Fibroblast of the aortic adventitia (primary cell): ENCODE measurements around the gene E2F2. TPM values are rescaled to one million over a fixed set of nuclear protein-coding genes. Genes with fewer than 3 reads are reported as not detected.

ENCODE experiments used
- DNase-seq: peaks from one replicate; pipeline ENCODE4 v3.0.0-alpha.2; 2010; ENCODE audit warnings: low read depth
- H3K4me3 ChIP-seq: 2 replicates; pipeline ENCODE4 v1.5.1; 2011; ENCODE audit warnings: low read depth, mild to moderate bottlenecking, control low read depth, low read length, moderate library complexity
- total RNA-seq: library from RNA; depleted of rRNA; stranded (reverse); fragments of >200 nt; gene quantifications from 2 replicates; pipeline ENCODE4 v1.2.3, GENCODE V29; 2012; ENCODE audit warnings: low replicate concordance
- TF ChIP-seq, protein P1 (sequence below): IDR thresholded peaks from 2 replicates; pipeline ENCODE4 v1.5.1; 2011; ENCODE audit warnings: mild to moderate bottlenecking, low read length, control low read depth, inconsistent platforms; ENCODE audit not compliant: insufficient read depth

E2F2 gene
- total RNA-seq, 1 donor: 5.6 TPM

DNA sequence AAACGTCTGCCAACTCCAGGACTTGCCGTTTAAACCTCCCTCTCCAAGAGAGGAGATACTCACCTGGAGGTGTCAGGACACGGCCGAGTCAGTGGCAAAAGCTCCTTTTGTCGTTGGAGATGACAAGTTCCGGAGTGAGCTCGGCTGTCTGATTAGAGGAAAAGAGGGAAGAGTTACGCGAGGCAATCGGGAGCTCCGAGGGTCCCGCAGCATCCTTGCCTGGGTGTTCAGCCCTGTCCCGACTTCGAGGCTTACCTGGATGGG, 27.8 kb upstream of the E2F2 start:
- peak overlapping the region; percentile 78 for H3K4me3 ChIP-seq
- no peak for DNase-seq
- TF ChIP-seq, protein P1, sequence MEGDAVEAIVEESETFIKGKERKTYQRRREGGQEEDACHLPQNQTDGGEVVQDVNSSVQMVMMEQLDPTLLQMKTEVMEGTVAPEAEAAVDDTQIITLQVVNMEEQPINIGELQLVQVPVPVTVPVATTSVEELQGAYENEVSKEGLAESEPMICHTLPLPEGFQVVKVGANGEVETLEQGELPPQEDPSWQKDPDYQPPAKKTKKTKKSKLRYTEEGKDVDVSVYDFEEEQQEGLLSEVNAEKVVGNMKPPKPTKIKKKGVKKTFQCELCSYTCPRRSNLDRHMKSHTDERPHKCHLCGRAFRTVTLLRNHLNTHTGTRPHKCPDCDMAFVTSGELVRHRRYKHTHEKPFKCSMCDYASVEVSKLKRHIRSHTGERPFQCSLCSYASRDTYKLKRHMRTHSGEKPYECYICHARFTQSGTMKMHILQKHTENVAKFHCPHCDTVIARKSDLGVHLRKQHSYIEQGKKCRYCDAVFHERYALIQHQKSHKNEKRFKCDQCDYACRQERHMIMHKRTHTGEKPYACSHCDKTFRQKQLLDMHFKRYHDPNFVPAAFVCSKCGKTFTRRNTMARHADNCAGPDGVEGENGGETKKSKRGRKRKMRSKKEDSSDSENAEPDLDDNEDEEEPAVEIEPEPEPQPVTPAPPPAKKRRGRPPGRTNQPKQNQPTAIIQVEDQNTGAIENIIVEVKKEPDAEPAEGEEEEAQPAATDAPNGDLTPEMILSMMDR: no peak

DNA sequence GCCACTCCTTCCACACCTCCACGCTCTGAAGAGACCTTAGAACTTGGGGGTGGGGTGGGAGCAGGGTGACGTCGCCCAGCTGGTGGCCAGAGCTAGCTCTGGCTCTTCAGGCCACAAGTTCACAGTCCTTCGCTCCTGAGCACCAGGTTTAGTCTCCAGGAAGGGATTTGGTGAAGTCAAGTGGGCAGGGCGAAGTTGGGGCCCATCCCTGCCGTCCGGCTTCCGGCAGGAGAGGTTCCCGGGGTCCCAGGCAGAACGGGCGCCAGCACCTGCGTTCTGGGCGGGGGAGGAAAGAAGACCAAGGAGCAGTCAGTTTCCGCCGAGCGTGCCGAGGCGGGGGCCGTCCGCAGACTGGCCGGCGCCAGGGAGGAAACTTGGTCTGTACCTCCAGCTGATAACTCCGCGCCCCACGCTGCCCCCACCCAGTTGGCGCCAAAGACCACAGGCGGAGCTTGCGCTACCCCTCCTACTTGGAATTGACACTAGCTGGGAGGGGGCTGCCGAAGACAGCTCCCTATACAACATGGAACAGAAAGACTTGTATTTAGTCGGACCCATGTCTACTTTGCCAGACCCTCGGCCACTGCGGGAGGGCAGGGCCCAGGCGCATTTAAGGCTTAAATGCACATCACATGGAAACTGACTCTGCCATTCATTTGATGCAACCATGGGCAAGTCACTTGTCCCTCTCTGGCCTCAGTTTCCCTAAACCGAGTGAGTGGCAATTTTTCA, 27.3 kb upstream of the E2F2 start:
- peak; percentile 63 for DNase-seq
- peak overlapping the region; percentile 78 for H3K4me3 ChIP-seq
- TF ChIP-seq, protein P1: no peak

DNA sequence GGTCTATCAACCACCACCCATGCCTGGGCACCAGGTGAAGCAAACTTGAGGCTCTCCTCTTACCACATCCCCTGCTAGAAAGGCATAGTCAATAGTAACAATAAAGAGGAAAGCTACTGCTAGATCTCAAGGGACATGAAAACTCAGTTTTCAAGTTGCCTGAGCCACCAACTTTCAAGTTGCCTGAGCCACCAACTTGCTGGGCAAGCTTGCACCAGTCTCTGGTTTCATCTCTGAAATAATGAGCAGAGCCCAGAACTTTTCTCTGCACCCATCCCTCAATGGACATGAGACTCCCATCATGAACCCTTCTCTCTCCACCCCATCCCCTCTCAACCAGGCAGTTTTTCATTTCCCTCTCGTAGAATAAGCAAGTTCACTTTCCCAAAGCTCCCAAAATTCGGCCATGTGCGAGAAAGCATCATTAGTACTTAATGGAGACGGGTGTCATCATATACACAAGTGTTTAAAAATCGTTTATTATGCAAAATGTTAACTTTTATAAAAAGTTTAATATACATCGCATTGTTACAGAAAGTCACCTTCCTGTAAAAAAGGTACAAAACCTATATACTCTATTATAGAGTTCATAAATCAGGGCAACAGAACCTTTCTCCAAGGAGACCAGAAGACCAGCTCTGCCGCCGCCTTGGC, 26.6 kb upstream of the E2F2 start:
- TF ChIP-seq, protein P1: no peak
- DNase-seq: peak; percentile 40
- peak overlapping the region; percentile 78 for H3K4me3 ChIP-seq

DNA sequence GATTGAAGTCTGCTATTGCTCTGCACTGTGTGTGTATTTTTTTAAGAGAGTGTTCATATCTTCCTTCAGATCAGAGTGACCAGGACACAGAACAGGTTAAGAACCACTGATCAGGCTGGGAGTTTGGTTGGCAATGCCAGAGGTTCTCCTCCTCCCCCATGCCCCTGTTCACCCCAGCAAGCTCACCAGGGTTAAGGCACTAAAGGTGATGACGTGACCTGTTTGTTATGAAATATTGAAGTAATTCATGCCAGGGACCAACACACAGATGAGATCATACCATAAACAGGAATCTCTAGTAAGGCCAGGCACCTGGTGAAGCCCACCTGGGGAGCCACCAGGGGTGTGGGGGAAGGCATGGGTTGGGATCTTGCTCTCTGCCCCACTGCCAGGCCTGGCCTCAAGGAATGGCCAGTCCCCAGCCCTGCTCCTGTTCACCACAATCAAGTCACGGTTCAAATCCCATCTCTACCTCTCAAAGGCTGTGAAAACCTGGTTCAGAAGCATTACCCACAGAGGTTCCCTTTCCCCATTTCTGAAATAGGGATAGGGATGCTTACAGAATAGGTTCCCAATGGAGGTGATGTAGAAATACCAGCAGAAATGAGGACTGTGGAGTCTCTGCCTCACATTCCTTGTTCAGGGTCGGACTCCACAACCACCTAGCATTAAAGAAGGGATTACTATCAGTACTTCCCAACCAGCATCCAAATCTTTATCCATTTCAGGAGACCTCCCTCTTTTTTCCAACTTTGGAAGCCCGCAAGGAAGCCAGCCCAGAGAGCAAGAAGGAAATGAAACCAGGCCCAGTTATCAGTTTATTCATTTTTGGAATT, 25.8 kb upstream of the E2F2 start:
- peak overlapping the region; percentile 78 for H3K4me3 ChIP-seq
- TF ChIP-seq, protein P1: no peak
- peak; percentile 75 for DNase-seq

DNA sequence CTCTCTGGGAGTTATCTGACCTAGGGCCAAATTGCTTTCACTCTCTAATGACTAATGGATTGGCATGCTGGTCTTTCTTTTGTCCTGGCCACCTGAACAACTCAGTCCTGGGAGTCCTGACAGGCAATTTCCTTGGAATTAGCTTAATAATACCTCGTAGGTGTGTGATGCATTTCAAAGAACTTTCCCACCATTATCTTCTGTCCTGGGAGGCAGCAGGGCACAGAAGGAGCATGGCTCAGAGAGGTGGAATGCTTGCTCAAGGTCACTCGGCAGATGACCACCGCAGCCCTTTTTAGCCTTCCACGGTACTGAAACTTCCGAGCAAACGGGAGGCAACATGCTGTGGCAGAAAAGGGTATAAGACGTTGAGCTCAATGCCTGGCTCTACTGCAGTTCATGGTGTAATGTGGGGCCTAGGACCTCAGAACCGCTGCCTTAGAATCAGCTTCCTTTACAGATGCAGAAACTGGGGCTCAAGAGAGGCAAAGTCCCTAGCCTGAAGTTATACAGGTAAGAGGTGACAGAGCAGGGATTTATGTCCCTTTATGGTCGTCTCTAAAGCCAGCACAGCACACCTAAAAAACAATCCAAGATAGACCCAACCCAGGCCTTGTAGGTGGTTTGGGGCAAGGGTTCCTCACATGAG, 25.1 kb upstream of the E2F2 start:
- TF ChIP-seq, protein P1: no peak
- H3K4me3 ChIP-seq: peak overlapping the region; percentile 78
- DNase-seq: peak; percentile 78

DNA sequence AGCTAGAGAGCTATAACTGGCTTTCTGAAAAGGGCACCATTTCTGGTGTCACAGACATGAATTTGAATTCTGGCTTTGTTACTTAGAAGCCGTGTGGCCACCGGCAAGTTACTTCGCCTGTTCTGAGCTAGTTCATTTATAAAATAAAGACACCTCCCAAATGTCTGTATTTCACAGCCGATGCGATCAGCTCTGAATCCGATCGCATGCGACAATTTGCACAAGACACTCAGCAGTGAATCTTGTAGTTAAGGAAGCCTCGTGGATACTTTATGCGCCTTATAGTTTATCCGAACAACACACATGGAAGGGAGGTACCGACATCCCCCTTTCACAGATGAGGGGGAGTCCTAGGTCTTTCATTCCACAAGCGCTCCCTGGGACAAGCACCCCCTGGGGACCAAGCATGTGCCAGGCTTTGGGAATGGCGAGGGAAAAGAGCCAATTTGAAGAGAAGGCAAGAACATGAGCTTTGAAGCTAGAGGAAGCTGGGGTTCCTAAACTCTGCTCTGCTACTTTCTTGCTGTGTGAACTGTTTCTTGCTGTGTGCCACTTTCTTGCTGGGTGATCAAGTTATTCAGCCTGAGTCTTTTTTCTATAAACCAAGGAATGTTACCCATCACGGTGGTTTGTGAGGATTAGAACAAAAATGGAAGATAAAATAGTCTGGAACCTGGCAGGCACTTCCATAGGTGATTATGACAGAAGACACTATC, 24.4 kb upstream of the E2F2 start:
- H3K4me3 ChIP-seq: peak overlapping the region; percentile 78
- TF ChIP-seq, protein P1: no peak
- DNase-seq: peak; percentile 66
